ENCODE measurements around the gene IDUA. TPM values are rescaled to one million over a fixed set of nuclear protein-coding genes. Genes with fewer than 3 reads are reported as not detected.
A peak's percentile ranks its signal among the peaks of the same experiment; 100 is the strongest.
"Not testable (repeated sequence)": the region's sequence is repeated elsewhere in the genome, so short reads cannot be mapped to it uniquely, and the experiment has no call there.

Gene IDUA
- total RNA-seq, 1 donor from 2014 or later, result 46.0 TPM

GRCh38 chr4:1045595-1046201 is 58.9 kb downstream of the IDUA start:
- TF ChIP-seq CTCF (IDR thresholded peaks at IDR 0.05), result no peak
- no peaks in the 10 kb centered on the region for H3K9me3 Mint-ChIP-seq (ENCODE audit: low read depth)
- H3K27ac Mint-ChIP-seq (ENCODE audit: unreplicated experiment), result peak overlapping the region; percentile 51
- H3K36me3 Mint-ChIP-seq (ENCODE audit: low read depth), result no peaks in the 10 kb centered on the region
- DNase-seq (ENCODE audit: low spot score), result peak; percentile 68
- no peaks in the 10 kb centered on the region for H3K27me3 Mint-ChIP-seq (ENCODE audit: low read depth)
- peaks cover 58% of the 10 kb centered on the region for H3K4me1 Mint-ChIP-seq (ENCODE audit: low read depth)
- no peak overlapping the region for H3K4me3 Mint-ChIP-seq (ENCODE audit: unreplicated experiment)

GRCh38 chr4:1046581-1047011 is 59.8 kb downstream of the IDUA start:
- peak; percentile 83 for DNase-seq (ENCODE audit: low spot score)
- Mint-ChIP-seq H3K27ac (ENCODE audit: unreplicated experiment) (peak overlapping the region; percentile 89), H3K4me1 (ENCODE audit: low read depth) (peaks cover 61% of the 10 kb centered on the region), H3K4me3 (ENCODE audit: unreplicated experiment) (peak overlapping the region; percentile 38)
- H3K36me3 Mint-ChIP-seq (ENCODE audit: low read depth); H3K27me3 Mint-ChIP-seq (ENCODE audit: low read depth); H3K9me3 Mint-ChIP-seq (ENCODE audit: low read depth): not testable (repeated sequence)

GRCh38 chr4:1047106-1047975 is 60.5 kb downstream of the IDUA start:
- H3K27me3 Mint-ChIP-seq (ENCODE audit: low read depth), result no peaks in the 10 kb centered on the region
- H3K4me1 Mint-ChIP-seq (ENCODE audit: low read depth), result peaks cover 61% of the 10 kb centered on the region
- H3K4me3 Mint-ChIP-seq (ENCODE audit: unreplicated experiment), result peak overlapping the region; percentile 25
- no peak for TF ChIP-seq CTCF (IDR thresholded peaks at IDR 0.05)
- no peaks in the 10 kb centered on the region for H3K36me3 Mint-ChIP-seq (ENCODE audit: low read depth)
- H3K9me3 Mint-ChIP-seq (ENCODE audit: low read depth), result no peaks in the 10 kb centered on the region
- peak; percentile 96 for DNase-seq (ENCODE audit: low spot score)
- peak overlapping the region; percentile 89 for H3K27ac Mint-ChIP-seq (ENCODE audit: unreplicated experiment)

GRCh38 chr4:1047976-1048772 is 61.3 kb downstream of the IDUA start:
- DNase-seq (ENCODE audit: low spot score), result peak; percentile 87
- no peak overlapping the region for H3K4me3 Mint-ChIP-seq (ENCODE audit: unreplicated experiment)
- H3K27me3 Mint-ChIP-seq (ENCODE audit: low read depth), result peaks cover under 1% of the 10 kb centered on the region
- peaks cover 65% of the 10 kb centered on the region for H3K4me1 Mint-ChIP-seq (ENCODE audit: low read depth)
- TF ChIP-seq CTCF (IDR thresholded peaks at IDR 0.05), result no peak
- peak overlapping the region; percentile 88 for H3K27ac Mint-ChIP-seq (ENCODE audit: unreplicated experiment)
- H3K9me3 Mint-ChIP-seq (ENCODE audit: low read depth), result no peaks in the 10 kb centered on the region
- H3K36me3 Mint-ChIP-seq (ENCODE audit: low read depth), result no peaks in the 10 kb centered on the region

GRCh38 chr4:1048773-1049590 is 62.1 kb downstream of the IDUA start:
- peaks cover 63% of the 10 kb centered on the region for H3K4me1 Mint-ChIP-seq (ENCODE audit: low read depth)
- peaks cover 2% of the 10 kb centered on the region for H3K27me3 Mint-ChIP-seq (ENCODE audit: low read depth)

More at GRCh38 chr4:1048773-1049590, 62.1 kb downstream of the IDUA start:
- no peak for TF ChIP-seq CTCF (IDR thresholded peaks at IDR 0.05)
- Mint-ChIP-seq H3K4me3 (ENCODE audit: unreplicated experiment) (no peak overlapping the region), H3K9me3 (ENCODE audit: low read depth) (no peaks in the 10 kb centered on the region), H3K36me3 (ENCODE audit: low read depth) (no peaks in the 10 kb centered on the region), H3K27ac (ENCODE audit: unreplicated experiment) (no peak overlapping the region)
- no peak for DNase-seq (ENCODE audit: low spot score)
